CD14-positive monocyte (primary cell): ENCODE results near the gene MIA2. TPM values are rescaled to one million over a fixed set of nuclear protein-coding genes. Genes with fewer than 3 reads are reported as not detected.
"Not testable (repeated sequence)": the region's sequence is repeated elsewhere in the genome, so short reads cannot be mapped to it uniquely, and the experiment has no call there.

Experiments
- DNase-seq, 3 donors: peaks; one replicate each; pipeline ENCODE4 v3.0.0-alpha.2; 2011 to 2022
- H2AFZ ChIP-seq: 2 replicates; pipeline ENCODE4 v1.6.0; 2012; ENCODE audit warnings: mild to moderate bottlenecking, low read depth, low read length, inconsistent platforms; ENCODE audit not compliant: insufficient read depth, poor library complexity, severe bottlenecking
- H3K27ac ChIP-seq, 2 donors: 1 replicate in 1 of 2; 2 replicates in 1 of 2; pipeline ENCODE4 v1.5.1; 2012 to 2013; ENCODE audit warnings: low read length in 2 of 2, control low read depth in 1 of 2, inconsistent platforms in 1 of 2, low read depth in 1 of 2, mild to moderate bottlenecking in 1 of 2
- H3K27me3 ChIP-seq, 2 donors: one replicate each; pipeline versions ENCODE4 v1.6.0 to v1.6.1; 2011 to 2013; ENCODE audit warnings: low read length in 2 of 2; ENCODE audit not compliant: control insufficient read depth in 2 of 2, insufficient read depth in 2 of 2
- H3K36me3 ChIP-seq, 2 donors: replicated peaks in 1 of 2; 1 replicate in 1 of 2; 2 replicates in 1 of 2; pipeline versions ENCODE4 v1.5.1 to v1.6.1; 2012 to 2013; ENCODE audit warnings: low read length in 2 of 2, control low read depth in 1 of 2, inconsistent platforms in 1 of 2, mild to moderate bottlenecking in 1 of 2; ENCODE audit not compliant: insufficient read depth in 2 of 2, control insufficient read depth in 1 of 2
- H3K4me1 ChIP-seq, 2 donors: 1 replicate in 1 of 2; 2 replicates in 1 of 2; pipeline versions ENCODE4 v1.5.1 to v1.6.1; 2012 to 2013; ENCODE audit warnings: low read length in 2 of 2, control low read depth in 1 of 2, inconsistent platforms in 1 of 2, mild to moderate bottlenecking in 1 of 2, moderate library complexity in 1 of 2; ENCODE audit not compliant: insufficient read depth in 2 of 2, control insufficient read depth in 1 of 2
- H3K4me2 ChIP-seq: replicated peaks from 2 replicates; pipeline ENCODE3; 2012; ENCODE audit warnings: low read length, moderate library complexity, mild to moderate bottlenecking; ENCODE audit not compliant: poor library complexity, severe bottlenecking; ENCODE audit errors: extremely low read depth
- H3K4me3 ChIP-seq, 3 experiments: fragments of 200-600 bp in 1 of 3; sonication (generic) in 1 of 3; replicated peaks in 1 of 3; 1 replicate in 2 of 3; 2 replicates in 1 of 3; pipeline ENCODE4 v1.5.1; 2011 to 2013; ENCODE audit warnings: low read length in 3 of 3, mild to moderate bottlenecking in 3 of 3, control low read depth in 2 of 3, low read depth in 2 of 3, inconsistent platforms in 1 of 3, moderate library complexity in 1 of 3
- H3K79me2 ChIP-seq: 2 replicates; pipeline ENCODE4 v1.6.0; 2012; ENCODE audit warnings: mild to moderate bottlenecking, control low read depth, inconsistent platforms, low read length, moderate library complexity; ENCODE audit not compliant: insufficient read depth
- H3K9ac ChIP-seq: 2 replicates; pipeline ENCODE4 v1.6.0; 2017; ENCODE audit warnings: low read length, mild to moderate bottlenecking; ENCODE audit not compliant: insufficient read depth, poor library complexity, severe bottlenecking
- H3K9me3 ChIP-seq, 2 donors: replicated peaks in 1 of 2; 1 replicate in 1 of 2; 2 replicates in 1 of 2; pipeline versions ENCODE4 v1.5.1 to v1.6.1; 2012 to 2013; ENCODE audit warnings: low read length in 2 of 2, control low read depth in 1 of 2; ENCODE audit not compliant: control insufficient read depth in 1 of 2, insufficient read depth in 1 of 2
- H4K20me1 ChIP-seq: 2 replicates; pipeline ENCODE4 v1.6.0; 2012; ENCODE audit warnings: mild to moderate bottlenecking, low read length, control low read depth, moderate library complexity; ENCODE audit not compliant: insufficient read depth
- H3K27ac Mint-ChIP-seq, 7 donors: one replicate each; pipeline ENCODE4 v1.8.0; 2020; ENCODE audit warnings: mild to moderate bottlenecking in 7 of 7, mixed read lengths in 7 of 7, moderate library complexity in 6 of 7, inconsistent platforms in 2 of 7
- H3K27me3 Mint-ChIP-seq, 3 donors: one replicate each; pipeline ENCODE4 v1.8.0; 2021 to 2022; ENCODE audit warnings: low read depth in 3 of 3, mild to moderate bottlenecking in 3 of 3, mixed read lengths in 3 of 3, moderate library complexity in 3 of 3, inconsistent platforms in 1 of 3
- H3K36me3 Mint-ChIP-seq, 2 donors: one replicate each; pipeline ENCODE4 v1.8.0; 2020; ENCODE audit warnings: mixed read lengths in 2 of 2, inconsistent platforms in 1 of 2, mild to moderate bottlenecking in 1 of 2
- H3K4me1 Mint-ChIP-seq: one replicate; pipeline ENCODE4 v1.8.0; 2020; ENCODE audit warnings: mild to moderate bottlenecking, mixed read lengths
- H3K4me3 Mint-ChIP-seq, 2 donors: one replicate each; pipeline ENCODE4 v1.8.0; 2020; ENCODE audit warnings: mild to moderate bottlenecking in 2 of 2, mixed read lengths in 2 of 2, moderate library complexity in 1 of 2
- H3K9me3 Mint-ChIP-seq, 7 donors: one replicate each; pipeline ENCODE4 v1.8.0; 2020 to 2022; ENCODE audit warnings: mixed read lengths in 7 of 7, mild to moderate bottlenecking in 6 of 7, moderate library complexity in 6 of 7, inconsistent platforms in 2 of 7
- CTCF ChIP-seq: fragments of 200-600 bp; IDR thresholded peaks from one replicate; pipeline ENCODE4 v1.8.0; 2022; ENCODE audit warnings: antibody characterized with exemption, mild to moderate bottlenecking
- WGBS: methylation state at CpG from one replicate; pipeline ENCODE4 v1.1.5; 2013; ENCODE audit warnings: missing lambda C conversion rate; ENCODE audit not compliant: insufficient coverage; 5-methylcytosine and 5-hydroxymethylcytosine counted together
- intact Hi-C, 2 donors: fragments of 100-400 bp; cut with micrococcal nuclease; formaldehyde crosslinking; loops; one replicate each; pipeline versions ENCODE4 v1.15.0 to v1.15.1; 2023
- polyA plus RNA-seq, 3 donors: library from polyadenylated mRNA; depleted of rRNA in 1 of 3; unstranded in 2 of 3; stranded (reverse) in 1 of 3; fragments of 300-500 nt in 2 of 3; fragments of >200 nt in 1 of 3; fragmentation: Illumina TruSeq in 2 of 3; gene quantifications; 1 replicate in 2 of 3; 2 replicates in 1 of 3; pipeline ENCODE4 v1.2.3, GENCODE V29; 2012 to 2021

MIA2 gene
- polyA plus RNA-seq, 3 donors, result 19.1 to 24.6 (median 20.0) TPM

GRCh38 chr14:39350866-39351265 is 117.2 kb downstream of the MIA2 start:
- Histone ChIP-seq H2AFZ (no peak overlapping the region), H3K36me3 (peaks cover 46 to 72% of the 10 kb centered on the region in 2 donors), H4K20me1 (no peaks in the 10 kb centered on the region), H3K9me3 (no peaks in the 10 kb centered on the region), H3K27ac (no peak overlapping the region), H3K79me2 (no peaks in the 10 kb centered on the region), H3K4me1 (no peaks in the 10 kb centered on the region), H3K4me3 (no peak overlapping the region), H3K9ac (no peak overlapping the region), H3K27me3 (no peaks in the 10 kb centered on the region), H3K4me2 (no peak overlapping the region)
- Mint-ChIP-seq H3K4me1 (no peaks in the 10 kb centered on the region), H3K27ac (peak overlapping the region in 1 of 7 donors; percentile 44), H3K9me3 (peaks cover 0 to 11% (median 7%) of the 10 kb centered on the region in 7 donors), H3K36me3 (peaks cover 58 to 77% of the 10 kb centered on the region in 2 donors), H3K4me3 (no peak overlapping the region), H3K27me3 (no peaks in the 10 kb centered on the region)
- no peak for TF ChIP-seq CTCF
- WGBS, result no CpG with 5 or more reads among the region's 3 CpGs
- intact Hi-C loops, result no loop called here
- no peak for DNase-seq

- no peaks in the 10 kb centered on the region for H3K4me1 Mint-ChIP-seq
These were observed 118.0 kb downstream of the MIA2 start for GRCh38 chr14:39351708-39352107.

DNA sequence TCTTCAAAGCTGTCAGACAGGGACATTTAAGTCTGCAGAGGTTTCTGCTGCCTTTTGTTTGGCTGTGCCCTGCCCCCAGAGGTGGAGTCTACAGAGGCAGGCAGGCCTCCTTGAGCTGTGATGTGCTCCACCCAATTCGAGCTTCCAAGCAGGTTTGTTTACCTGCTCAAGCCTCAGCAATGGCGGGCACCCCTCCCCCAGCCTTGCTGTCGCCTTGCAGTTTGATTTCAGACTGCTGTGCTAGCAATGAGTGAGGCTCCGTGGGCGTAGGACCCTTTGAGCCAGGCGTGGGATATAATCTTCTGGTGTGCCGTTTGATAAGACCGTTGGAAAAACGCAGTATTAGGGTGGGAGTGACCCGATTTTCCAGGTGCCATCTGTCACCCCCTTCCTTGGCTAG is 125.4 kb downstream of the MIA2 start:
- H3K27me3 ChIP-seq, H4K20me1 ChIP-seq, H3K9ac ChIP-seq, H3K4me1 ChIP-seq, intact Hi-C loops, H3K27me3 Mint-ChIP-seq, H3K4me1 Mint-ChIP-seq, H3K4me2 ChIP-seq, H3K9me3 ChIP-seq, H2AFZ ChIP-seq, H3K4me3 Mint-ChIP-seq, DNase-seq, H3K79me2 ChIP-seq, H3K27ac ChIP-seq, H3K4me3 ChIP-seq: not testable (repeated sequence)
- H3K36me3 ChIP-seq, result peaks cover 9 to 46% of the 10 kb centered on the region in 2 donors
- Mint-ChIP-seq H3K9me3 (peaks cover 11 to 27% (median 14%) of the 10 kb centered on the region in 7 donors), H3K36me3 (peaks cover 68 to 92% of the 10 kb centered on the region in 2 donors), H3K27ac (peak overlapping the region in 1 of 7 donors; percentile 13)
- 98% methylated on average over 7 of the region's 10 CpGs for WGBS

More at GRCh38 chr14:39351708-39352107, 118.0 kb downstream of the MIA2 start:
- Histone ChIP-seq H3K27ac (no peak overlapping the region), H3K4me2 (no peak overlapping the region), H3K36me3 (peaks cover 38 to 67% of the 10 kb centered on the region in 2 donors), H3K27me3 (no peaks in the 10 kb centered on the region), H3K4me3 (no peak overlapping the region), H3K4me1 (no peaks in the 10 kb centered on the region), H3K9me3 (no peaks in the 10 kb centered on the region), H2AFZ (no peak overlapping the region), H3K79me2 (no peaks in the 10 kb centered on the region), H4K20me1 (no peaks in the 10 kb centered on the region), H3K9ac (no peak overlapping the region)
- H3K9me3 Mint-ChIP-seq, result peaks cover 0 to 11% (median 8%) of the 10 kb centered on the region in 7 donors
- TF ChIP-seq CTCF, result no peak
- H3K27me3 Mint-ChIP-seq, result no peaks in the 10 kb centered on the region
- WGBS, result 90% methylated on average over 7 of the region's 9 CpGs
- DNase-seq, result no peak
- intact Hi-C loops, result no loop called here
- H3K27ac Mint-ChIP-seq, result no peak overlapping the region
- H3K4me3 Mint-ChIP-seq, result no peak overlapping the region
- H3K36me3 Mint-ChIP-seq, result peaks cover 58 to 78% of the 10 kb centered on the region in 2 donors
